Ovary (tissue), 9 donors: ENCODE results near the gene NEBL. TPM values are rescaled to one million over a fixed set of nuclear protein-coding genes. Genes with fewer than 3 reads are reported as not detected.

Experiments used
- polyA plus RNA-seq, 2 donors: library from polyadenylated mRNA; stranded (reverse); fragments of 200-250 nt in 1 of 2; fragments of 350-450 nt in 1 of 2; fragmentation: Illumina TruSeq in 1 of 2; extraction: RNeasy Lipid Tissue Mini Kit (QIAGEN cat#74804) in 1 of 2; gene quantifications; one replicate each; pipeline ENCODE4 v1.2.3, GENCODE V29; 2013 to 2014
- small RNA-seq: library from RNA; depleted of rRNA; stranded (forward); fragments of <200 nt; gene quantifications from one replicate; pipeline ENCODE3, GENCODE V24; 2016
- total RNA-seq, 7 donors: library from RNA; depleted of rRNA in 2 of 7; stranded (reverse); fragments of >200 nt in 2 of 7; fragmentation: NEBNext Ultra II Directional in 3 of 7; extraction: Animal tissue kit (Norgen Biotek cat#: 25700) in 3 of 7; gene quantifications; one replicate each; pipeline versions ENCODE4 v1.1.0 to v1.2.4, GENCODE V29; 2016 to 2023
- donor health status: DM: no; HTN: no; CAD: no; lungs with moderate emphysema.
- donor health status: DM: no; HTN: no; CAD: no.
- donor health status: Bipolar disorder and iron deficiency.
- donor health status: DM: yes; HTN: yes; CAD: no.
- donor health status: DM: no; HTN: no; CAD: no.
- donor health status: DM: yes; HTN: yes; CAD: no.

Gene NEBL
- total and polyA plus RNA-seq, 9 donors: 0.83 to 17.9 (median 3.1) TPM

Small RNA genes within 50 kb of the gene (small RNA-seq; reads per million reads assigned to genes)
- gene AL157398.1: not detected
- gene MTND1P21: not detected
